ENCODE measurements around the gene KCNH6. TPM values are rescaled to one million over a fixed set of nuclear protein-coding genes. Genes with fewer than 3 reads are reported as not detected.
A peak's percentile ranks its signal among the peaks of the same experiment; 100 is the strongest.

Gene KCNH6
- total RNA-seq, 2 experiments from 2014 or later, result not detected

DNA sequence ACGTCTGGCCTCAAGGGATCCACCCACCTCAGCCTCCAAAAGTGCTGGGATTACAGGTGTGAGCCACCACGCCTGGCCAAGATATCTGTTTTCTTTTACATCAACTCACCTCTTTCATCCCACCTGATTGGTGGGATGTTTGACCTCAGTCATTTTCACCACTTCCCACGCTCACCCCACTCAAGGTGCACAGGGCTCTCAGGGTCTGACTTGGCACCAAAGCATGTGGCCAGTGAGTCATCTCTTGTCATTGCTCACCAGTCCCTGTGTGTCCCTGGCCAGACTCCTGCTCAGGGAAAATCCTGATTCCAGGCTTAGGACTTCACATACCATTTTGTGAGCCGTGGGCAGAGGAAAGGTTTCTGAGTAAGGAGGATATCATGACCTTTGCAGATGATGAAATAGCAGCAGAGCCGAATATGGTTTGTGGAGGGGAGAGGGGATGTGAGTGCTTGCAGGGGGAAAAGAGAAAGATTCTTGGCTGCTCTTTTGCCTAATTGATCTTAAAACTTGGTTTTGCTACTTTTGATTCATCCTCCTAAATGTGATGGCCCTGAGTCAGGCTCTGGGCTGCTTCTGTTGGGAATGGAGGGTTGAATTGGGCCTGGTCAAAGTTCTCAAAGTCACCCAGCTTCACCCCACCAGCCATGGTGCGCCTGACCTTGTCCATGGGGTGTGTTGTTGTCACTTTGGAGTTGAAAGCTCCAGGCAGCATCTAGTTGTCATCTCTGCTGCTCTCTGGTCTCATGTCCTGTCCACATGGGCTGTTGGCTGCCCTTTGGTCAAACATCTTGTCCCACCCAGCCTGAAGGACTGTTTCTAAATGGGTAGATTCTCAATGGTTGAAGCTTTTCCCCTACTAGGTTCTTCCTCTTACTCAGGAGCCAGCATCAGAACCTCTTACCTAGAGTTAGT lies 6.0 kb upstream of the KCNH6 start:
- Mint-ChIP-seq H3K27ac (no peak overlapping the region), H3K36me3 (no peaks in the 10 kb centered on the region), H3K27me3 (peaks cover 8% of the 10 kb centered on the region), H3K4me1 (ENCODE audit: low read depth) (peaks cover 18% of the 10 kb centered on the region), H3K9me3 (no peaks in the 10 kb centered on the region), H3K4me3 (no peak overlapping the region)
- ChIA-PET CTCF (interaction anchor here (0.6 kb wide), 1 partner anchor 249 kb away, joined by 5 read pairs; no protein-coding TSS in a partner anchor), POLR2A (no interaction called here)
- peak; percentile 77 for DNase-seq
- intact Hi-C loops (cut with micrococcal nuclease), result loop anchor here (5.0 kb wide), 2 partner anchors 35 to 95 kb away; partner anchors contain the start of gene DCAF7

GRCh38 chr17:63517825-63518534 lies 5.2 kb upstream of the KCNH6 start:
- Mint-ChIP-seq H3K4me1 (ENCODE audit: low read depth) (peaks cover 18% of the 10 kb centered on the region), H3K27me3 (peaks cover 7% of the 10 kb centered on the region), H3K4me3 (no peak overlapping the region), H3K36me3 (no peaks in the 10 kb centered on the region), H3K27ac (no peak overlapping the region), H3K9me3 (no peaks in the 10 kb centered on the region)
- no peak for DNase-seq
- ChIA-PET CTCF (interaction anchor here (0.6 to 1.0 kb wide), 2 partner anchors 92 to 248 kb away, joined by 3 to 5 read pairs; no protein-coding TSS in a partner anchor), POLR2A (interaction anchor here (0.6 kb wide), 1 partner anchor 101 kb away, joined by 4 read pairs; no protein-coding TSS in a partner anchor)
- intact Hi-C loops (cut with micrococcal nuclease), result loop anchor here (5.0 kb wide), 2 partner anchors 34 to 94 kb away; partner anchors contain the start of gene DCAF7

DNA sequence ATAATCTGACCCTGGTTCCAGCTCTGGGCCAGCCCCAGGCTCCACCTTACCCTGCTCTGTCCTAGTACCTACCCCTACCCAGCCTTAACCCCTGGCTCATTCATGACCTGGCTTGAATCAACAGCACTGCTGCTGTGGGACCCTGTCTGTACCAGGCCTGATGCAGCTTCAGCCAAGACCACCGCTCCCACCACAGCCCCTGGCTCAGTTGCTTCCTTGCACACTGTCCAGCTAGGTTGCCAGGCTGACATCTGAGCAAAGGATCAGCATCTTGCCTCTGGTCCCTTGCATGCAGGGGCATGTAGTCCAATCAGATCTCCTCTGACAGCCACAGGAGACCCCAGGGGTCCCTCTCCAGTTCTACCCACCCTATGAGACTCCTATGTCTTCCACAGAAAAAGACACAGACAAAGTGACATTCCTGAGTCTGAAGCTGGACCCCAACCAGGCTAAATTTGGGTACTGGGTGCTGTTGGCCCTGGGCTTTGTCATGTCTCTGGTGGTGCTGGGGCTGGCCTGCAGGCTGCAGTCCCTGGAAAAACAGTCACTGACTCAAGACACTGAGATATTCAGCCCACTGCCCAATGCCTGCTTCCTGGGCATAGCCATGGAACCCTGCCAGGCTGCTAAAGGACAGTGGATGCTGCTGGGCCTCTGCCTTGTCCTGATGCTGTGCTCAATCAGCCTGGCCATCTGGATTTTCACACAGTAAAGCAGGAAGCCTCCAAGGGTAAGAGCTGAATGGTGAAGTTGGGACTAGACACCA lies 3.9 kb upstream of the KCNH6 start:
- Mint-ChIP-seq H3K4me3 (no peak overlapping the region), H3K27ac (no peak overlapping the region), H3K9me3 (no peaks in the 10 kb centered on the region), H3K4me1 (ENCODE audit: low read depth) (peaks cover 25% of the 10 kb centered on the region), H3K36me3 (no peaks in the 10 kb centered on the region), H3K27me3 (peaks cover 13% of the 10 kb centered on the region)
- ChIA-PET POLR2A (no interaction called here), CTCF (interaction anchor here (1.0 kb wide), 1 partner anchor 94 kb away, joined by 3 read pairs; no protein-coding TSS in a partner anchor)
- no peak for DNase-seq
- intact Hi-C loops (cut with micrococcal nuclease), result loop anchor here (5.0 kb wide), 2 partner anchors 33 to 93 kb away; partner anchors contain the start of gene DCAF7

- POLR2A ChIA-PET, result no interaction called here
- H3K4me1 Mint-ChIP-seq (ENCODE audit: low read depth), result peaks cover 21% of the 10 kb centered on the region
- no peaks in the 10 kb centered on the region for H3K9me3 Mint-ChIP-seq
- H3K36me3 Mint-ChIP-seq, result no peaks in the 10 kb centered on the region
- H3K27ac Mint-ChIP-seq, result no peak overlapping the region
- DNase-seq, result no peak
- CTCF ChIA-PET, result no interaction called here
- intact Hi-C loops (cut with micrococcal nuclease), result loop anchor here (5.0 kb wide), 2 partner anchors 32 to 92 kb away; partner anchors contain the start of gene DCAF7
- no peak overlapping the region for H3K4me3 Mint-ChIP-seq
- peaks cover 16% of the 10 kb centered on the region for H3K27me3 Mint-ChIP-seq
Measured at GRCh38 chr17:63519972-63520882, 2.9 kb upstream of the KCNH6 start.

DNA sequence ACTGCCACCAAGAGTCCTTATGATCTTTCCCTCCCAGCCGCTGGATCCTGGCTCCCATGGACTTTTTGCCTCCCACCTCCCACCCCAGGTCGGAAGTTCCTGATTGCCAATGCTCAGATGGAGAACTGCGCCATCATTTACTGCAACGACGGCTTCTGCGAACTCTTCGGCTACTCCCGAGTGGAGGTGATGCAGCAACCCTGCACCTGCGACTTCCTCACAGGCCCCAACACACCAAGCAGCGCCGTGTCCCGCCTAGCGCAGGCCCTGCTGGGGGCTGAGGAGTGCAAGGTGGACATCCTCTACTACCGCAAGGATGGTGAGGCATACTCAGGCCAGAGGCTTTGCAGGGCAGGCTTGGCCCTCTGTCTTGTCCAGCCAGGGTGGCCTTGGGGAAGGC lies 893 bp downstream of the KCNH6 start:
- no peak for DNase-seq
- Mint-ChIP-seq H3K27ac (no peak overlapping the region), H3K9me3 (no peaks in the 10 kb centered on the region), H3K4me1 (ENCODE audit: low read depth) (peaks cover 8% of the 10 kb centered on the region), H3K36me3 (no peaks in the 10 kb centered on the region), H3K4me3 (peak overlapping the region; percentile 24), H3K27me3 (peaks cover 18% of the 10 kb centered on the region)
- ChIA-PET CTCF (no interaction called here), POLR2A (interaction anchor here (1.0 kb wide), 1 partner anchor 26 kb away, joined by 3 read pairs; the partner anchor contains the start of gene DCAF7)
- intact Hi-C loops (cut with micrococcal nuclease), result no loop called here

DNA sequence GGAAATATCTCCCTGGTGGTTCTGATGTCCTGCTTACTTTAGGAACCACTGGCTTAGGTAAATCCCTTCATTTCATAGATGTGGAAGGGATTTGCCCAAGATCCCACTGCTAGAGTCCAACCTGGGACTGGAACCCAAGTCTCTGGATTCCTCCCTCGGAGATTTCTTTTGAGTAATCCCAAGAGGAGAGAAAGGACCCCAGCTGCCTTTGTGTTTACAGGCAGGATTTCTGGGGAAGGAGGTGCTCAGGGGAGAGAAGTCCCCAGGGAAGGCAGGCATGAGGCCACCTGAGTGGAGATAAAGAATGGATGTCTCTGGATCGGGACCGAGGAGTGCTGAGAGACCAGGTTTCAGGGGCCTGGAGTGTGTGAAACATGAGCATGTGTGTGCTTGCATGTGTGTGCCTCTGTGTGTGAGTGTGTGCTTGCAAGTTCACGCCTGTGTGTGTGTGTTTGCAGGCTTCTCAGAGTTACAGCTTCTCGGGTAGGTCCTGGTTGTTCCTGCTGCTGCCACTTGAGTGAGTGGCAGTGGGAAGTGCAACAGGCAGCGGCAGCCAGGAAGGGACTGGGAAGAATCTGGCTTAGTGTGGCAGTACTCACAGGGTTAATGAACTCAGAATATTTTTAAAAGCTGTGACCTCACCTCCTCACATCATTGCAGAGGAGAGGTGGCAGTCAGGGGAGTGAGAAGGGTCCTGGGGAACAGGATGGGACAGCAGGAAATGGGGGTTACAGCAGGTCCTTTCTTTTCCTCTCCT lies 2.2 kb downstream of the KCNH6 start:
- DNase-seq, result no peak
- no peak overlapping the region for H3K4me3 Mint-ChIP-seq
- peaks cover 8% of the 10 kb centered on the region for H3K4me1 Mint-ChIP-seq (ENCODE audit: low read depth)
- ChIA-PET CTCF (interaction anchor here (0.6 kb wide), 1 partner anchor 33 kb away, joined by 4 read pairs; no protein-coding TSS in a partner anchor), POLR2A (interaction anchor here (1.0 kb wide), 1 partner anchor 25 kb away, joined by 3 read pairs; the partner anchor contains the start of gene DCAF7)
- no peaks in the 10 kb centered on the region for H3K36me3 Mint-ChIP-seq
- no peak overlapping the region for H3K27ac Mint-ChIP-seq
- H3K27me3 Mint-ChIP-seq, result peaks cover 18% of the 10 kb centered on the region
- intact Hi-C loops (cut with micrococcal nuclease), result no loop called here
- H3K9me3 Mint-ChIP-seq, result no peaks in the 10 kb centered on the region

DNA sequence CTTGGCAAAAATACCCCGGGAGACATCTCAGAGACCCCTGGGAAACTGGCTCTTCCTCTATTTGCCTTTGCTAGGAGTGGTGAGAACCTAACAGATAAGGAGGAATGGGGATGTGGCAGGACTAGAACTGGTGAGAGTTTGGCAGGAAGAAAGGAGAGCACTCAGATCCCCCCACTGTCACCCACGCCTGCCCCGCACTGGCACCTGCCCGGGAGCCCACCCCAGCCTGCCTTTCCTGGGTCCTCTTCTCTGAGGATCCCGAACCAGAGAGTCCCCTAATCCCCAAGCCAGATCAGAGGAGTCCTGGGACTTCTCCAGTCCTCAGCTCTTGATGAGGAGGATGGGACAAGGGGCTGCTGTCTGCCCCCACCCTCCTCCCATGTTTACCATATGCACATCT lies 3.7 kb downstream of the KCNH6 start:
- Mint-ChIP-seq H3K9me3 (no peaks in the 10 kb centered on the region), H3K27ac (no peak overlapping the region), H3K36me3 (no peaks in the 10 kb centered on the region), H3K4me1 (ENCODE audit: low read depth) (peaks cover 8% of the 10 kb centered on the region), H3K4me3 (no peak overlapping the region), H3K27me3 (peaks cover 16% of the 10 kb centered on the region)
- intact Hi-C loops (cut with micrococcal nuclease), result no loop called here
- POLR2A ChIA-PET, result no interaction called here
- DNase-seq, result no peak
- CTCF ChIA-PET, result no interaction called here

GRCh38 chr17:63528183-63528582 lies 5.0 kb downstream of the KCNH6 start:
- intact Hi-C loops (cut with micrococcal nuclease), result no loop called here
- H3K4me1 Mint-ChIP-seq (ENCODE audit: low read depth), result peaks cover 8% of the 10 kb centered on the region
- POLR2A ChIA-PET, result no interaction called here
- DNase-seq, result no peak
- no peak overlapping the region for H3K27ac Mint-ChIP-seq
- CTCF ChIA-PET, result no interaction called here
- no peak overlapping the region for H3K4me3 Mint-ChIP-seq
- no peaks in the 10 kb centered on the region for H3K36me3 Mint-ChIP-seq
- peaks cover 14% of the 10 kb centered on the region for H3K27me3 Mint-ChIP-seq
- no peaks in the 10 kb centered on the region for H3K9me3 Mint-ChIP-seq

DNA sequence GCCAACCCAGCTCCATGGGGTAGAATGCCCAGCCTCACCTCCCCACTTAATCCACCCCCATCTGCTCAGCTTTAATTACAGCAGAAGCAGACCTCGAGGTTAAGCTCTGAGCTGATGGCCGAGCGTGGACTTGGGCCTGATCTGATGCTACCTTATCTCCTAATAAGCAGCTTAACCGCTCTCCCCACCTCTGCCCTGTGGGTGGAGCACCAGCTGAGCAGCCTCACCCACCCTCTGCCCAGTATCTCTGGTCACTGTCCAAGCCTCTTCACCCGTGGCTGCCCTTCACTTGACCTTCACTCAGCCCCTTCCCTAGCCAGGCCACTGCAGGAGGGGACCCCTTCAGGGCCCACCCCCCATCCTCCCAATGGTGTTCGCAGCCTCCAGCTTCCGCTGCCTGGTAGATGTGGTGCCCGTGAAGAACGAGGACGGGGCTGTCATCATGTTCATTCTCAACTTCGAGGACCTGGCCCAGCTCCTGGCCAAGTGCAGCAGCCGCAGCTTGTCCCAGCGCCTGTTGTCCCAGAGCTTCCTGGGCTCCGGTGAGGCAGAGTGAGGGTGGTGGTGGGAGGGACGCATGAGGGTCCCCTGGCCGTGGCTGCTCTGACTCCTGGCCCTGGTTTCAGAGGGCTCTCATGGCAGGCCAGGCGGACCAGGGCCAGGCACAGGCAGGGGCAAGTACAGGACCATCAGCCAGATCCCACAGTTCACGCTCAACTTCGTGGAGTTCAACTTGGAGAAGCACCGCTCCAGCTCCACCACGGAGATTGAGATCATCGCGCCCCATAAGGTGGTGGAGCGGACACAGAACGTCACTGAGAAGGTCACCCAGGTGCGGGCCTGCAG lies 6.8 kb downstream of the KCNH6 start:
- H3K4me3 Mint-ChIP-seq, result no peak overlapping the region
- CTCF ChIA-PET, result interaction anchor here (0.6 kb wide), 1 partner anchor 104 kb away, joined by 3 read pairs; no protein-coding TSS in a partner anchor
- no peaks in the 10 kb centered on the region for H3K36me3 Mint-ChIP-seq
- peaks cover 3% of the 10 kb centered on the region for H3K27me3 Mint-ChIP-seq
- H3K9me3 Mint-ChIP-seq, result no peaks in the 10 kb centered on the region
- H3K27ac Mint-ChIP-seq, result no peak overlapping the region
- intact Hi-C loops (cut with micrococcal nuclease), result no loop called here
- no peaks in the 10 kb centered on the region for H3K4me1 Mint-ChIP-seq (ENCODE audit: low read depth)
- POLR2A ChIA-PET, result no interaction called here
- DNase-seq, result no peak

DNA sequence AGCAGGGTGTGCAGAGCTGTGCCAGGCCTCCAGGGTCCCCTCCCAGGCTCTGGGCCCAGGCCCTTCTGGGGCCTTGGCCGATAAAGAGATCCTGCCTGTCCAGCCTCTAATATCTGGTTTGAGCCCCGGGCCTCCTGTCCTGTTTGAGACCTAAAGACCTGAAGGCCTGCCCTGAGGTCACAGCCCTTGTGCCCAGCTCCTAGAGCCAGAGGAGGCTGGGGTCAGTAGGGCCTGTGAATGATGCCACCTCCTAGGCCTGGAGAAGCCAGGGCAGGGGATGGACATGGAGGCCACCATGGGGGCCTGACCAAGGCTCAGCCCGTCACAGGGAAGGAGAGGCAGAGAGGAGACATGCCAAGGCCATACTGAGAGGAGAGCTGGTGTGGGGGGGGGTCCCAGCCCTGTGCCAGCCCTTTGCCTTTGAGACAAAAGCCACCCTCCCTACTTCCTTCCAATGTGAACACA lies 7.4 kb downstream of the KCNH6 start:
- CTCF ChIA-PET, result no interaction called here
- no peak for DNase-seq
- H3K4me1 Mint-ChIP-seq (ENCODE audit: low read depth), result no peaks in the 10 kb centered on the region
- no peaks in the 10 kb centered on the region for H3K36me3 Mint-ChIP-seq
- H3K27ac Mint-ChIP-seq, result no peak overlapping the region
- H3K4me3 Mint-ChIP-seq, result no peak overlapping the region
- POLR2A ChIA-PET, result no interaction called here
- peaks cover 1% of the 10 kb centered on the region for H3K27me3 Mint-ChIP-seq
- intact Hi-C loops (cut with micrococcal nuclease), result no loop called here
- no peaks in the 10 kb centered on the region for H3K9me3 Mint-ChIP-seq

All from activated CD4-positive, alpha-beta memory T cell treated with anti-CD3 and anti-CD28 coated beads for 36 hours (primary cell).